ENCODE results near the gene KIF13A. TPM values are rescaled to one million over a fixed set of nuclear protein-coding genes. Genes with fewer than 3 reads are reported as not detected.
"Not testable (repeated sequence)": the region's sequence is repeated elsewhere in the genome, so short reads cannot be mapped to it uniquely, and the experiment has no call there.

KIF13A gene
- total and polyA plus RNA-seq, 9 of the 15 experiments (the other 6 are each of a cell fraction or from before 2014, with no cell fraction given), result 3.6 to 44.3 (median 29.7) TPM

- FAIRE-seq, result no peak
- Histone ChIP-seq H3K27ac (ENCODE audit: extremely low read depth, low read depth, low read length) (no peak overlapping the region), H3K4me1 (replicated peaks in 1 of 2; ENCODE audit: control insufficient read depth in 2 of 2, insufficient read depth in 2 of 2, low read length in 2 of 2) (peaks cover 6 to 13% of the 10 kb centered on the region in 2 experiments; a peak in 4 of 5 replicates), H3K9me3 (replicated peaks; ENCODE audit: control insufficient read depth, insufficient read depth, low read depth, low read length) (no peaks in the 10 kb centered on the region; the same call in 1 of the 2 replicates), H3K9ac (ENCODE audit: insufficient read depth in 1 of 2, low read depth in 2 of 2, low read length in 2 of 2) (no peak overlapping the region), H4K20me1 (replicated peaks; ENCODE audit: control insufficient read depth, insufficient read depth, low read length) (no peaks in the 10 kb centered on the region), H3K36me3 (ENCODE audit: control insufficient read depth, insufficient read depth, low read length) (peaks cover 27% of the 10 kb centered on the region; the same call in 2 of the 3 replicates), H3K4me3 (no peak overlapping the region), H3K4me2 (ENCODE audit: insufficient read depth, low read length) (no peak overlapping the region), H2AFZ (ENCODE audit: low read depth, low read length) (no peak overlapping the region), H3K27me3 (ENCODE audit: control insufficient read depth in 2 of 2, insufficient read depth in 2 of 2, low read length in 2 of 2) (no peaks in the 10 kb centered on the region), H3K79me2 (ENCODE audit: control insufficient read depth, insufficient read depth, low read length) (peaks cover 74% of the 10 kb centered on the region), H3K9me1 (ENCODE audit: control insufficient read depth, insufficient read depth, low read length) (no peaks in the 10 kb centered on the region)
- in situ Hi-C loops (cut with MboI) (no loop called here), intact Hi-C loops (cut with micrococcal nuclease) (no loop called here)
- no peak for TF ChIP-seq ZNF436 (CRISPR knock-in tag; IDR thresholded peaks at IDR 0.05)
- 0 out of 2 replicates have a peak, but pooled peaks have one; percentile 24 for TF ChIP-seq LARP7 (IDR thresholded peaks at IDR 0.05)
- DNase-seq (ENCODE audit: extremely low read depth in 1 of 4, low spot score in 3 of 4), result no peak
- BruUV-seq (replicated peaks), result no TSS peak
- no peak for ATAC-seq
- ChIA-PET CTCF (ENCODE audit: low intra/inter-chr PET ratio) (no interaction called here), POLR2A (interaction anchor here (0.9 kb wide), 1 partner anchor 115 kb away, joined by 3 read pairs; no protein-coding TSS in a partner anchor)
Measured at GRCh38 chr6:17979479-17979878, 8.0 kb downstream of the KIF13A start.

- FAIRE-seq; H2AFZ ChIP-seq (ENCODE audit: low read depth, low read length); H3K36me3 ChIP-seq (ENCODE audit: control insufficient read depth, insufficient read depth, low read length); DNase-seq (ENCODE audit: extremely low read depth in 1 of 4, low spot score in 3 of 4); H3K27me3 ChIP-seq (ENCODE audit: control insufficient read depth in 2 of 2, insufficient read depth in 2 of 2, low read length in 2 of 2); H3K9me1 ChIP-seq (ENCODE audit: control insufficient read depth, insufficient read depth, low read length); H3K4me2 ChIP-seq (ENCODE audit: insufficient read depth, low read length); H3K9me3 ChIP-seq (replicated peaks; ENCODE audit: control insufficient read depth, insufficient read depth, low read depth, low read length); H3K9ac ChIP-seq (ENCODE audit: insufficient read depth in 1 of 2, low read depth in 2 of 2, low read length in 2 of 2); CTCF ChIA-PET (ENCODE audit: low intra/inter-chr PET ratio); in situ Hi-C loops (cut with MboI); ATAC-seq; H3K4me3 ChIP-seq; intact Hi-C loops (cut with micrococcal nuclease); BruUV-seq (replicated peaks); H3K27ac ChIP-seq (ENCODE audit: extremely low read depth, low read depth, low read length); H4K20me1 ChIP-seq (replicated peaks; ENCODE audit: control insufficient read depth, insufficient read depth, low read length); TF ChIP-seq ATF3 (CRISPR knock-in tag; conservative IDR thresholded peaks at IDR 0.05): not testable (repeated sequence)
- H3K4me1 ChIP-seq (replicated peaks in 1 of 2; ENCODE audit: control insufficient read depth in 2 of 2, insufficient read depth in 2 of 2, low read length in 2 of 2), result peaks cover 7 to 25% of the 10 kb centered on the region in 2 experiments
- WGBS (ENCODE audit: insufficient coverage, low coverage, missing lambda C conversion rate), result 100% methylated on average over 4 of the region's 36 CpGs
- POLR2A ChIA-PET, result interaction anchor here (3.2 kb wide), 1 partner anchor 10 kb away, joined by 22 read pairs; the partner anchor contains the start of gene KIF13A
- H3K79me2 ChIP-seq (ENCODE audit: control insufficient read depth, insufficient read depth, low read length), result peaks cover 80% of the 10 kb centered on the region
- TF ChIP-seq ATF3 (IDR thresholded peaks at IDR 0.05) (0 out of 2 replicates have a peak, but pooled peaks have one; percentile 18), RBM22 (IDR thresholded peaks at IDR 0.05; ENCODE audit: low read depth, low read length, poor library complexity, severe bottlenecking) (peak; percentile 54), CHAMP1 (IDR thresholded peaks at IDR 0.05) (peak; percentile 37; the same call in 1 of the 2 replicates), ZBTB33 (CRISPR knock-in tag; IDR thresholded peaks at IDR 0.05) (peak; percentile 93)
Measured at GRCh38 chr6:17976258-17976657, 11.2 kb downstream of the KIF13A start.
